AG04450 (cell line): ENCODE measurements around the gene RBL1. TPM values are rescaled to one million over a fixed set of nuclear protein-coding genes. Genes with fewer than 3 reads are reported as not detected.
A peak's percentile ranks its signal among the peaks of the same experiment; 100 is the strongest.

Experiments used
- CTCF ChIA-PET: fragments of 300-600, 350-600 bp; formaldehyde crosslinking; extraction: SDS; loops from one replicate; lab custom pipeline; 2022; ENCODE audit warnings: antibody characterized with exemption, inconsistent platforms; lab: Charles Lee
- POLR2A ChIA-PET: fragments of 350-600 bp; formaldehyde crosslinking; extraction: SDS; loops from one replicate; lab custom pipeline; 2021; ENCODE audit warnings: antibody characterized with exemption, inconsistent platforms; lab: Yijun Ruan, JAX
- DNase-seq: peaks from one replicate; pipeline ENCODE4 v3.0.0-alpha.2; 2011; ENCODE audit warnings: low read depth, low spot score
- H3K27ac ChIP-seq: one replicate; pipeline ENCODE4 v1.5.1; 2012; ENCODE audit warnings: low read depth, low read length, control low read depth
- H3K27me3 ChIP-seq: one replicate; pipeline ENCODE4 v1.6.0; 2012; ENCODE audit warnings: low read length; ENCODE audit not compliant: control insufficient read depth, insufficient read depth
- H3K4me3 ChIP-seq: 2 replicates; pipeline ENCODE4 v1.5.1; 2011; ENCODE audit warnings: mild to moderate bottlenecking, low read depth, low read length, control low read depth
- H3K9me3 ChIP-seq: 2 replicates; pipeline ENCODE4 v1.5.1; 2012; ENCODE audit warnings: low read length; ENCODE audit not compliant: control insufficient read depth, insufficient read depth
- CTCF ChIP-seq: IDR thresholded peaks from 2 replicates; pipeline ENCODE4 v1.5.1; 2011; ENCODE audit warnings: low read depth, low read length, control low read depth, inconsistent platforms
- polyA plus RNA-seq: library from polyadenylated mRNA; depleted of rRNA; stranded (reverse); fragments of >200 nt; gene quantifications from 2 replicates; pipeline ENCODE4 v1.2.3, GENCODE V29; 2011; rRNA removed
- small RNA-seq: library from RNA; depleted of rRNA; stranded (forward); fragments of <200 nt; gene quantifications from one replicate; pipeline ENCODE3, GENCODE V24; 2012; ENCODE audit warnings: low read depth; ENCODE audit not compliant: insufficient read length

RBL1 gene
- polyA plus RNA-seq, 1 experiment = 4.2 TPM

GRCh38 chr20:36951198-36951978 lies 144.4 kb downstream of the RBL1 start, which contains the start of gene SAMHD1:
Gene SAMHD1 (minus strand): TSS chr20:36951708. CDS start chr20:36951643, 65 bp downstream.
- H3K4me3 ChIP-seq = peak within 1 kb of the TSS; percentile 99
- H3K9me3 ChIP-seq = no peaks in the 10 kb centered on the region; the same call in 1 of the 2 replicates
- ChIA-PET POLR2A (no interaction called here), CTCF (no interaction called here)
- TF ChIP-seq CTCF = no peak
- DNase-seq = peak; percentile 98
- no peak within 1 kb of the TSS for H3K27ac ChIP-seq
- H3K27me3 ChIP-seq = no peaks in the 10 kb centered on the region

GRCh38 chr20:36950414-36951197 lies 145.2 kb downstream of the RBL1 start:
- ChIA-PET POLR2A (no interaction called here), CTCF (no interaction called here)
- DNase-seq = no peak
- no peak for TF ChIP-seq CTCF
- H3K4me3 ChIP-seq = peak overlapping the region; percentile 99
- H3K9me3 ChIP-seq = no peaks in the 10 kb centered on the region; the same call in 1 of the 2 replicates
- H3K27me3 ChIP-seq = no peaks in the 10 kb centered on the region
- no peak overlapping the region for H3K27ac ChIP-seq

Small RNA genes lying within 50 kb of the gene (small RNA-seq; reads per million reads assigned to genes)
- not detected for gene RPS3AP3

Other genes with a start within 250 kb of the RBL1 start
- gene TLDC2, start 219.9 kb downstream of the RBL1 start, polyA plus RNA-seq = 0.27 and 0.57 TPM in 2 replicates
- gene SAMHD1, start 144.3 kb downstream of the RBL1 start, polyA plus RNA-seq = 19.4 and 25.2 TPM in 2 replicates
- 488 and 495 TPM in 2 replicates for gene RPN2, start 83.3 kb upstream of the RBL1 start, polyA plus RNA-seq
- gene MROH8, start 83.6 kb upstream of the RBL1 start, polyA plus RNA-seq = 2.5 TPM in 2 replicates
- gene GHRH, start 165.8 kb upstream of the RBL1 start, polyA plus RNA-seq = not detected in 2 replicates
- 71.6 and 78.6 TPM in 2 replicates for gene MANBAL, start 193.7 kb upstream of the RBL1 start, polyA plus RNA-seq